Measurements from ENCODE around the gene OGA. TPM values are rescaled to one million over a fixed set of nuclear protein-coding genes. Genes with fewer than 3 reads are reported as not detected.
A peak's percentile ranks its signal among the peaks of the same experiment; 100 is the strongest.

Gene OGA
- total RNA-seq, 2 donors from 2014 or later: 131 to 241 TPM

DNA sequence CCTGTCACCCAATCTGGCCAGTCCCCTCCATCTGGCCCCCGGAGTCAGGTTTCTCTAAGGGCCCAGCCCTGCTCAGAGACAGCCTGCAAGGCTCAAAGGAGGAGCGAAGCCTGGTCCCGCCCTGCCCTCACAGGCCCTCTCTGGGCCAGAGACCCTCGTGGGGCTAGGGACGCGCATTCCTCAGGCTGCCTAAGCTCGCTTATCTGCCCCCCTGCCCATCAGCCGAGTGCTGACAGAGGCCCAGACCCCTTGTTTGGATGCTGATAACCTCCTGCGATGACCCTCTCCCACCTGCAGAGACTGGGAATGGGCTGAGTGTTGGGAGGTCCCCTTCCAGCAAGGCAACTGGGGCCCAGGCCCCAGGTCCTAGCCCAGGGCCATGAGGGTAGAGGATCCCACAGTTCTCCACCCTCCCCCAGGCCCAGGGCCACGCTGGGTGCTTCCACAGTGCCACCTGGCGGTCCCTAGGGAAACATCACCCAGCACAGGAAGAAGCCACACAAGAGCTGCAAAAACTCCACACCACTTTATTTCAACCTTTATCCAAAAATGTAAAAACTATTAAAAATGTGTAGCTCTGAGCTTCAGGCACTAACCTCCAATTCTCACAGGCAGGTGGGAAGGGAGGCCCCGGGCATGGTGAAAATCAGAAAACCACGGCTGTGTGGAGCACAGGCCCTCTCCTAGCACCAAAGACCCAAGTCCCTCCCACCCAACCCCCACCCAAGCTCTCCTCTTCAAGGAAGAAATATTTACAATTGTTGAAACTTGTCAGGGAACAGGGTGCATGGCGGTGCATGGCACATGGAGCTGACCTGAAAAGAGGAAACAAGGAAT, 37.2 kb downstream of the OGA start:
- H3K9me3 ChIP-seq: no peaks in the 10 kb centered on the region
- H3K36me3 ChIP-seq: peaks cover 9% of the 10 kb centered on the region
- TF ChIP-seq, protein P1, sequence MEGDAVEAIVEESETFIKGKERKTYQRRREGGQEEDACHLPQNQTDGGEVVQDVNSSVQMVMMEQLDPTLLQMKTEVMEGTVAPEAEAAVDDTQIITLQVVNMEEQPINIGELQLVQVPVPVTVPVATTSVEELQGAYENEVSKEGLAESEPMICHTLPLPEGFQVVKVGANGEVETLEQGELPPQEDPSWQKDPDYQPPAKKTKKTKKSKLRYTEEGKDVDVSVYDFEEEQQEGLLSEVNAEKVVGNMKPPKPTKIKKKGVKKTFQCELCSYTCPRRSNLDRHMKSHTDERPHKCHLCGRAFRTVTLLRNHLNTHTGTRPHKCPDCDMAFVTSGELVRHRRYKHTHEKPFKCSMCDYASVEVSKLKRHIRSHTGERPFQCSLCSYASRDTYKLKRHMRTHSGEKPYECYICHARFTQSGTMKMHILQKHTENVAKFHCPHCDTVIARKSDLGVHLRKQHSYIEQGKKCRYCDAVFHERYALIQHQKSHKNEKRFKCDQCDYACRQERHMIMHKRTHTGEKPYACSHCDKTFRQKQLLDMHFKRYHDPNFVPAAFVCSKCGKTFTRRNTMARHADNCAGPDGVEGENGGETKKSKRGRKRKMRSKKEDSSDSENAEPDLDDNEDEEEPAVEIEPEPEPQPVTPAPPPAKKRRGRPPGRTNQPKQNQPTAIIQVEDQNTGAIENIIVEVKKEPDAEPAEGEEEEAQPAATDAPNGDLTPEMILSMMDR (IDR thresholded peaks at IDR 0.05): peak; percentile 88
- ATAC-seq (ENCODE audit: insufficient number of reproducible peaks, low FRiP score, low read depth) (no peak), DNase-seq (ENCODE audit: low spot score) (no peak)
- H3K4me1 ChIP-seq (ENCODE audit: control insufficient read depth in 1 of 2, low read depth in 2 of 2): peaks cover 14 to 50% of the 10 kb centered on the region in 2 donors
- no peaks in the 10 kb centered on the region for H3K27me3 ChIP-seq (replicated peaks; ENCODE audit: insufficient read depth)
- H3K27ac ChIP-seq: no peak overlapping the region
- H3K4me3 ChIP-seq: no peak overlapping the region

DNA sequence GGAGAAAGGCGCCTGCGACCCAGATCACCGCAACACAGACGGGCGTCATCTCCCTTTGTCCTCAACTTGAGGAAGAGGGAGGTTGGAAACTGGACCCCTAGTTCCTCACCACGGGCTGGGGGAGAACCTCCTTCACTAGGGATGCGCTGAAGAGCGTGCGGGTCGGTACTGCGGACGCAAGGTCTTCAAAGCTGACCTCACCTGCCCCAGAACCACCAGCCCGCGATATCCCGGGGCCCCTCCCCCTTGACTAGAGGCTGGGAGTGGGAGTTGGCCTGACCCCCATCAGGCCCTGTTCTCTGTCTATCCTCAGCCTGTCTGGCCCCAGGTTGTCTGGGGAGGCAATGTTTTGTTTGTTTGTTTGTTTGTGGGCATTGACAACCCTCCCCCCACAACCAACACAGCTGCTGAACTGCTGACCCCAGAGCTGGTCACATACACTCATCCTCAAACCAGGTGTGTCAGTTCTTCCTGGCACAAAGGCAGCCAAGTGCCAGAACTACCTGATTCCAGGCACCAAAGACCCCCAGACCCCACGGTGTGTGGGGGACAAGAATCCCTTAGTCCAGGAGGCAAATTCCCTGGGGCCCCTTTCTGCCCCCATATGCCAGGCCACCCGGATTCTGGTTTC, 37.9 kb downstream of the OGA start:
- ATAC-seq (ENCODE audit: insufficient number of reproducible peaks, low FRiP score, low read depth) (no peak), DNase-seq (ENCODE audit: low spot score) (no peak)
- peaks cover 3% of the 10 kb centered on the region for H3K27me3 ChIP-seq (replicated peaks; ENCODE audit: insufficient read depth)
- H3K36me3 ChIP-seq: peaks cover 4% of the 10 kb centered on the region
- no peak overlapping the region for H3K27ac ChIP-seq
- H3K9me3 ChIP-seq: no peaks in the 10 kb centered on the region
- peak overlapping the region; percentile 71 for H3K4me3 ChIP-seq
- H3K4me1 ChIP-seq (ENCODE audit: control insufficient read depth in 1 of 2, low read depth in 2 of 2): peaks cover 18 to 53% of the 10 kb centered on the region in 2 donors
- TF ChIP-seq, protein P1 (IDR thresholded peaks at IDR 0.05): no peak

DNA sequence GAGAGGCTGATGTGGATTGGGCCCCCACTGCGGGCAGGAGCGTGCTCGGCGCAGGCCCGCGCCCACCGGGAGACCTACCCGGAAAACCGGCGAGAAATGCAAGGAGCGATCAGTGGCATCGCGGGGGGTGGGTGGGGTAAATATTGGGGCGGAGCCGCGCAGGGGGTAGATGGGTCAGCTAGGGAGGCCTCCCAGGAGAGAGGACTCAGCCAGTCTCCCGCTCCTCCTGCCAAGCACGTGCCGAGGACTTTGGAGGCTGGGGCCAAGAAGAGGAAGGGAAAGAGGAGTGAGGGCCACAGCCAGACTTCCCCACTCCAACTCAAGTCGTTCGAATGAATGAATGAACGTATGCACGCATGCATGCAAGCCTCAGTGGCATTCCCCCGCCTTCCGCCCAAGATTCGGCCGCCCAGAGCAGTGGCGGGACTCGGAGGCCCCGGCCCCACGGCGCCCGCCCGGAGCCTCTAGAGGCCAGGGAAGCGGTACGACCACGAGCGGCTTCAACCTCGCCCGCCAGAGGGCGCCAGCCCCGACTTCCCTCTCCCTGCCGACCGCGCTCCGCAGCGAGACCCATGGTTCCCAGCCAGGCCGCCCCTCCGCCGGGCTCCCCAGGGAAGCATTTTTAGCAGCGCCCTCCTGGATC, 38.6 kb downstream of the OGA start:
- Histone ChIP-seq H3K27ac (no peak overlapping the region), H3K36me3 (no peaks in the 10 kb centered on the region), H3K4me1 (ENCODE audit: control insufficient read depth in 1 of 2, low read depth in 2 of 2) (peaks cover 18 to 59% of the 10 kb centered on the region in 2 donors), H3K4me3 (peak overlapping the region; percentile 71), H3K9me3 (no peaks in the 10 kb centered on the region), H3K27me3 (replicated peaks; ENCODE audit: insufficient read depth) (peaks cover 8% of the 10 kb centered on the region)
- TF ChIP-seq, protein P1 (IDR thresholded peaks at IDR 0.05): peak; percentile 86
- DNase-seq (ENCODE audit: low spot score) (no peak), ATAC-seq (ENCODE audit: insufficient number of reproducible peaks, low FRiP score, low read depth) (peak; percentile 41)

DNA sequence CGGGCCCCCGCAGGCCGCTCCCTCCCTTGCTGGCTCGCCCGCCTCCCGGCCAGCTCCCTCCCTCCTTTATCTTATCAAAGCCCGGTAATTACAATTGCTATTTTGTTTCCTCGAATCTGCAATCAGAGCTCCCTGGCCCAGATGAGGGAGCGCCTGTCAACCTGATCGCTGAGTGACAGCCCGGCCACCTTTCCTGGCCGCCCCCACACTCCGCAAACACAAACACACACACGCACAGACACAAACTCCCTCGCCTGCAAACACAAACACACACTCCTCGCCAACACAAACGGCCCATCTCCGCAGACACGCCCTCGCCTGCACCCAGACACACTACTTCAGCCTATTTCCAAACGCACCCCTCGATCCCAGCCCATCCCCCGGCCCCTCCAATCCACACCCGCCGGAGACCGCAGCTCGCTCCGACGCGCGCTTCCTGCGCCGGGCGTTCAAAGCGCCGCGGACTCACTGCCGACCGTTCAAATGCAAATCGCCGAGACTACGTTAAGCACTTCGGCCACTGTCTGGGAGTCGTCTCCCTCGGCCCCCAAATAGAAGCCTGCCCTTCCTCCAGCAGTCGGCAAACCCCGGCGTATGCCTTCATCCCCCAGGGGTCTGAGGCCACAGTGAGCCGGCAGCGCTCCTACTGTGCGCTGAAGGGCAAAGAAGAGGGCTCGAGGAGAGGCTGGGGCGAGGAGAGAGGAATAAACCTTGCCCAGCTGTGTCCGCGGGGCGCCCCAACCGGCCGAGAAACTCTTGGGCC, 39.3 kb downstream of the OGA start:
- ATAC-seq (ENCODE audit: insufficient number of reproducible peaks, low FRiP score, low read depth) (no peak), DNase-seq (ENCODE audit: low spot score) (no peak)
- H3K4me3 ChIP-seq: peak overlapping the region; percentile 71
- TF ChIP-seq, protein P1 (IDR thresholded peaks at IDR 0.05): no peak
- peaks cover 8% of the 10 kb centered on the region for H3K27me3 ChIP-seq (replicated peaks; ENCODE audit: insufficient read depth)
- H3K9me3 ChIP-seq: no peaks in the 10 kb centered on the region
- peaks cover 18 to 55% of the 10 kb centered on the region in 2 donors for H3K4me1 ChIP-seq (ENCODE audit: control insufficient read depth in 1 of 2, low read depth in 2 of 2)
- H3K27ac ChIP-seq: no peak overlapping the region
- H3K36me3 ChIP-seq: no peaks in the 10 kb centered on the region
